ENCODE measurements around the gene COL11A1.

Gene COL11A1

GRCh38 chr1:102901996-102902395 lies 206.3 kb downstream of the COL11A1 start:
- DNase-seq (ENCODE audit: low read depth, low spot score), result no peak

GRCh38 chr1:102899935-102900334 lies 208.4 kb downstream of the COL11A1 start:
- no peak for DNase-seq (ENCODE audit: low read depth, low spot score)

GRCh38 chr1:102897557-102897956 lies 210.8 kb downstream of the COL11A1 start:
- no peak for DNase-seq (ENCODE audit: low read depth, low spot score)

- no peak for DNase-seq (ENCODE audit: low read depth, low spot score)
These were observed 211.6 kb downstream of the COL11A1 start for GRCh38 chr1:102896771-102897170.

- DNase-seq (ENCODE audit: low read depth, low spot score), result no peak
These were observed 212.0 kb downstream of the COL11A1 start for GRCh38 chr1:102896286-102896685.

- no peak for DNase-seq (ENCODE audit: low read depth, low spot score)
These were observed 216.3 kb downstream of the COL11A1 start for GRCh38 chr1:102891868-102892625.

GRCh38 chr1:102886638-102887037 lies 221.7 kb downstream of the COL11A1 start:
- DNase-seq (ENCODE audit: low read depth, low spot score), result no peak

GRCh38 chr1:102884238-102884637 lies 224.1 kb downstream of the COL11A1 start:
- DNase-seq (ENCODE audit: low read depth, low spot score), result no peak

GRCh38 chr1:102879439-102879993 lies 228.8 kb downstream of the COL11A1 start:
- no peak for DNase-seq (ENCODE audit: low read depth, low spot score)

- DNase-seq (ENCODE audit: low read depth, low spot score), result no peak
These were observed 232.6 kb downstream of the COL11A1 start for GRCh38 chr1:102875756-102876155.

- DNase-seq (ENCODE audit: low read depth, low spot score), result no peak
These were observed 235.8 kb downstream of the COL11A1 start for GRCh38 chr1:102872526-102872925.

GRCh38 chr1:102872097-102872496 lies 236.2 kb downstream of the COL11A1 start:
- DNase-seq (ENCODE audit: low read depth, low spot score), result no peak

GRCh38 chr1:102863704-102864103 lies 244.6 kb downstream of the COL11A1 start:
- DNase-seq (ENCODE audit: low read depth, low spot score), result no peak

GRCh38 chr1:102861247-102861646 lies 247.1 kb downstream of the COL11A1 start:
- DNase-seq (ENCODE audit: low read depth, low spot score), result no peak

- no peak for DNase-seq (ENCODE audit: low read depth, low spot score)
These were observed 249.6 kb downstream of the COL11A1 start for GRCh38 chr1:102858695-102859094.

- DNase-seq (ENCODE audit: low read depth, low spot score), result no peak
These were observed 251.1 kb downstream of the COL11A1 start for GRCh38 chr1:102857251-102857650.

GRCh38 chr1:102853701-102854187 lies 254.6 kb downstream of the COL11A1 start:
- DNase-seq (ENCODE audit: low read depth, low spot score), result no peak

- no peak for DNase-seq (ENCODE audit: low read depth, low spot score)
These were observed 255.2 kb downstream of the COL11A1 start for GRCh38 chr1:102853136-102853535.

GRCh38 chr1:102852613-102853012 lies 255.7 kb downstream of the COL11A1 start:
- no peak for DNase-seq (ENCODE audit: low read depth, low spot score)

GRCh38 chr1:102851616-102852015 lies 256.7 kb downstream of the COL11A1 start:
- no peak for DNase-seq (ENCODE audit: low read depth, low spot score)

- no peak for DNase-seq (ENCODE audit: low read depth, low spot score)
These were observed 265.7 kb downstream of the COL11A1 start for GRCh38 chr1:102842606-102843005.

- DNase-seq (ENCODE audit: low read depth, low spot score), result no peak
These were observed 267.6 kb downstream of the COL11A1 start for GRCh38 chr1:102840741-102841140.

- DNase-seq (ENCODE audit: low read depth, low spot score), result no peak
These were observed 270.3 kb downstream of the COL11A1 start for GRCh38 chr1:102838016-102838415.

Measured in activated naive CD8-positive, alpha-beta T cell treated with anti-CD3 and anti-CD28 coated beads, Interleukin-2, amount 50 U/mL, for 16 hours (primary cell).